Omental fat pad (tissue), 4 donors: Measurements from ENCODE around the gene APBB2. TPM values are rescaled to one million over a fixed set of nuclear protein-coding genes. Genes with fewer than 3 reads are reported as not detected.
"Not testable (repeated sequence)": the region's sequence is repeated elsewhere in the genome, so short reads cannot be mapped to it uniquely, and the experiment has no call there.

Experiments
- ATAC-seq: fragments of 150-250 bp; one replicate; pipeline ENCODE4 v1.9.1; 2016; ENCODE audit warnings: mild to moderate bottlenecking, moderate library complexity; ENCODE audit not compliant: low FRiP score
- DNase-seq: peaks from one replicate; pipeline ENCODE4 v3.0.0-alpha.2; 2019; ENCODE audit warnings: low spot score
- total RNA-seq, 4 donors: library from RNA; depleted of rRNA; stranded (reverse); fragments of >200 nt; gene quantifications; one replicate each; pipeline ENCODE4 v1.1.0, GENCODE V29; 2016
- TF ChIP-seq, protein P1 (sequence below), 3 donors: fragments of 450-650 bp; IDR thresholded peaks; one replicate each; pipeline ENCODE4 v1.5.1; 2016 to 2017; ENCODE audit warnings: antibody characterized with exemption in 3 of 3, mild to moderate bottlenecking in 3 of 3, moderate library complexity in 2 of 3

Gene APBB2
- total RNA-seq, 4 donors from 2014 or later, result 76.6 to 138 (median 113) TPM

DNA sequence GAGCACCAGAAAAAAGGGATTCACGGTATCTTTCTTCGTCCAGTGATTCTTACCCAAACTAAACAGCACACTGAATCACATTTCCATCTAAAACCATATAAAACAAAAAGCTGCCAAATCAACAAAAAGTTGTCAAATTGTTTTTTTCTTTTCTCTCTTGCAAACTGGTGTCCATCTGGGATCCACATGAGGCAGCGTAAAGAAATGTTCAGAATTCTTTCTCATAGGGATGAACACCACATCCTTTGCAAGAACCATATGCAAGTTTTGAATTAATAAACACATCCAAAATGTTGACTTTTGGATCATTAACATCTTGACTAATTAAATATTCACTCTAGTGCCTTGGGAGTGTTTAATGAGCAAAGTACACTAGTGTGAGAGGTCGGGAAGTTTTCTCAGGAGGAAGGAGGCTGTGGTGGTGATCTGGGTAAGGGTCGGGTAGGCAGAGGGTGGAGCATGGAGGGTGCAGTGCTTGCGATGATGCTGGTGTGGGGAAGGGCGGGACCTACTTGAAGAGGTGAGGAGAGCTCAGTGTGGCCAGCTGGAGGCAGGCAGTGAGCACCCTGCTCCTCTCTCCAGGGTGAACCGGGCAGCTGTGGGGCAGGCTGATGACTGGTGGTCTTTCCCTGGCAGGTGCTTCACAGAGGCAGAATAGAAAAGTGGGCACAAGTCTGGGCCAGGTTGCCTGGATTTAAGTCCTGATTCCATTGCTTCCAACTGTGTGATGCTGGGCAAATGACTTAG is 391.7 kb downstream of the APBB2 start:
- TF ChIP-seq, protein P1, sequence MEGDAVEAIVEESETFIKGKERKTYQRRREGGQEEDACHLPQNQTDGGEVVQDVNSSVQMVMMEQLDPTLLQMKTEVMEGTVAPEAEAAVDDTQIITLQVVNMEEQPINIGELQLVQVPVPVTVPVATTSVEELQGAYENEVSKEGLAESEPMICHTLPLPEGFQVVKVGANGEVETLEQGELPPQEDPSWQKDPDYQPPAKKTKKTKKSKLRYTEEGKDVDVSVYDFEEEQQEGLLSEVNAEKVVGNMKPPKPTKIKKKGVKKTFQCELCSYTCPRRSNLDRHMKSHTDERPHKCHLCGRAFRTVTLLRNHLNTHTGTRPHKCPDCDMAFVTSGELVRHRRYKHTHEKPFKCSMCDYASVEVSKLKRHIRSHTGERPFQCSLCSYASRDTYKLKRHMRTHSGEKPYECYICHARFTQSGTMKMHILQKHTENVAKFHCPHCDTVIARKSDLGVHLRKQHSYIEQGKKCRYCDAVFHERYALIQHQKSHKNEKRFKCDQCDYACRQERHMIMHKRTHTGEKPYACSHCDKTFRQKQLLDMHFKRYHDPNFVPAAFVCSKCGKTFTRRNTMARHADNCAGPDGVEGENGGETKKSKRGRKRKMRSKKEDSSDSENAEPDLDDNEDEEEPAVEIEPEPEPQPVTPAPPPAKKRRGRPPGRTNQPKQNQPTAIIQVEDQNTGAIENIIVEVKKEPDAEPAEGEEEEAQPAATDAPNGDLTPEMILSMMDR (IDR thresholded peaks at IDR 0.05), result no peak
- ATAC-seq (no peak), DNase-seq (no peak)

DNA sequence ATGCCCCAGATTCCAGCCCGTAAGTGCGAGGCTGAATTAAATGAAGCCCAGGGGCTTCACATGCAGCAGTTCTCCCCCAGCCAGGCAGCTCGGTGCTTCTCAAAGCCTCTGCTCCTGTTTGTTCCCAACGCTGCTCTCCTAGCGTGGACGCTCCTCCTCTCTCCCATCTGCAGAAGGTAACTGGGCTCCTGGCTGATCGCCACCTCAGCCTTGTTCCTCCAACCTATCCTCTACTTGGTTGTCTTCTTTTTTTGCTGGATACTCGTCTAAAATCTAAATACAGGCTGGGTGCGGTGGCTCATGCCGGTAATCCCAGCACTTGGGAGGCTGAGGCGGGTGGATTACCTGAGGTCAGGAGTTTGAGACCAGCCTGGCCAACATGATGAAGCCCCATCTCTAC is 394.2 kb downstream of the APBB2 start:
- ATAC-seq (no peak), DNase-seq (no peak)
- TF ChIP-seq, protein P1 (IDR thresholded peaks at IDR 0.05), result no peak

DNA sequence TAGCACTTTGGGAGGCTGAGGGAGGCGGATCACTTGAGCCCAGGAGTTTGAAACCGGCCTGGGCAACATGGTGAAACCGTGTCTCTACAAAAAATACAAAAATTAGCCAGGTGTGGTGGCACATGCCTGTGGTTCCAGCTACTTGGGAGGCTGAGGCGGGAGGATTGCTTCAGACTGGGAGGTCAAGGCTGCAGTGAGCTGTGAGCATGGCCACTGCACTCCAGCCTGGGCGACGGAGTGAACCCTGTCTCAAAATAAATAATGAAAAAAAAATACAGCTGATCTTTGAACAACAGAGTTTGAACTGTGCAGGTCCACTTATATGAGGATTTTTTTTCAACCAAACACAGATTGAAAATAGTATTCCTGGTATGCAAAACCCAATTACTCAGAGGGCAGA is 397.2 kb downstream of the APBB2 start:
- not testable (repeated sequence) for DNase-seq, ATAC-seq

DNA sequence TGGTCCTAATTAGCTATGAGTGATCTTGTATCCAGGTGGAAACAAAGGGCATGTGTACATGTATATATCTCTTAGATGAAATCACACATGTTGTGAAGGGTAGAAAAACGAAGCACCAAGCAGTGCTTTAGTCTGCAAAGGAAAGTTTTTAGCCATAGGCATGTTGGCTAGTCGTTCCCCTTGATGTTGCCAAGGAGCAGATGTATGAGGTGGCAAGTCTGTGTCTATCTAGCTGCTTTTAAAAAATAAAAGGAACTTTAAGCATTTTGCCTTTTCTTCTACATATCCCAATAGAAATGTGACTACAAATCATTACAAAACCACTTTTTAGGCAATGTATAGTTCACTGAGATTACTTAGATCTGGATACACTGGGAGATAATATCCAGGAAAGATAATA is 401.5 kb downstream of the APBB2 start:
- TF ChIP-seq, protein P1 (IDR thresholded peaks at IDR 0.05), result no peak
- ATAC-seq, result no peak

DNA sequence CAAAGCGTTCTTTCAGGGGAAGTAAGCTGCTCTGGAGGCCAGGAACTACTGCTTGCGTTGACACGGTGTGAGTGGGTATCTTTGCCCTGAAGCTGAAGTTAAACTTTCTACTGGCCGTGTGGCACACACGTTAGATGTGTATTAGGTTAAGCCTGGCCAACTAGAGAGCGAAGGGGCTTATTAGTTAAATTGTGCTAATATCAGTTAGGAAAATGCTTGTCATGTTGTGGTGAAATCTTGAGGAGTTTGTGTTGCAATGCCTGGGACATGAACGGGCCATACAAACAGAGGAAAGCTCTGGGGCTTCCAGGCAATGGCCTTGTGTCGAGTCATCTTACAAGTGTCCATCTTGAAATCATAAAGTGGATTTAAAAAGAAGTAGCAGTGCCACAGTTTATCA is 402.0 kb downstream of the APBB2 start:
- TF ChIP-seq, protein P1 (IDR thresholded peaks at IDR 0.05), result no peak
- no peak for ATAC-seq
- DNase-seq, result no peak

More for the DNA sequence above, 401.5 kb downstream of the APBB2 start:
- DNase-seq, result no peak

DNA sequence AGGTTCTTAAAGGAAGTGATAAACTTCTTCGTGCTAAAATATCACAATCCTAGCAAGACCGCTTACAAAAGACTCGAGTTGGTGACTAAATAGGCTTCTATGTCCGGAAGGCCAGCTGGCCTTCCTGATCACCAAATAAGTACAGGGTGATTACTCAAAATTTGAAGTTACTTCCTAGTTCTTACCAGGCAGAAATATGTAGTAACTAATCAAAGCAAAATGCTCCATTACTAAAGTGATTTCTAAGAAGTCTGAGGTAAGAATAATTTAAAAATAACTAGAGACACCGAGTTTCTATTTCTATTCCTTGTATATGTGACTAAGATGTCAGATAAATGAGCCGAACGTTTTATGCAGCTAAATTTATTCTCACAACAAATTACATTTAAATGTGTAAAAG is 402.4 kb downstream of the APBB2 start:
- TF ChIP-seq, protein P1 (IDR thresholded peaks at IDR 0.05), result no peak
- peak; percentile 30 for ATAC-seq

DNA sequence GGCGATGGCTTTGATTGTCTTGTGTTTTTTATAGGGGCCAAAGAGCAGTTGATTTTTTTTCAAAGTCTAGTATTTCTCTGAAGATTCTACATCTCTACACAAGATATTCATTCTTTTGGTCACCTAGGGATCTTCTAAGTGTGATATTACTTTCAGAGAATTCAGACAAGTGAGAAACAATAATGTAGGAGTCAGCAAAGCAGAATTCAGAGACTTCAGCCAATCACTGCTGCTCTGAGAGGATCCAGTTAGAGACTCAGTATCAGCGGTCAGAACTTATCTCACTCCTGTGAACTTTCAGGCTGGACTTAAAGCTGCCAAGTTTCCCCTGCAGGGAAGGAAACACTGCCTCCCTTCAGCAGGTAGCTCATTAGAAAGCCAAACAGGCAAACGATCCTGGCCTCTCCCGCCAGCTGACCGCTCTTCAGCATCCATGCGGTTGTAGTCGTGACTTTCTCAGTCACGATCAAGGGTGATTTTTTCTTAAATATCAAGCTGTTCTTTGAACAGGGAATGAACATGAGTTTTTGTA is 405.4 kb downstream of the APBB2 start:
- DNase-seq (no peak), ATAC-seq (no peak)
- TF ChIP-seq, protein P1 (IDR thresholded peaks at IDR 0.05), result no peak

More for the DNA sequence above, 402.4 kb downstream of the APBB2 start:
- DNase-seq, result no peak
